ENCODE results near the gene MDH1B.
"Not testable (repeated sequence)": the region's sequence is repeated elsewhere in the genome, so short reads cannot be mapped to it uniquely, and the experiment has no call there.

Gene MDH1B

DNA sequence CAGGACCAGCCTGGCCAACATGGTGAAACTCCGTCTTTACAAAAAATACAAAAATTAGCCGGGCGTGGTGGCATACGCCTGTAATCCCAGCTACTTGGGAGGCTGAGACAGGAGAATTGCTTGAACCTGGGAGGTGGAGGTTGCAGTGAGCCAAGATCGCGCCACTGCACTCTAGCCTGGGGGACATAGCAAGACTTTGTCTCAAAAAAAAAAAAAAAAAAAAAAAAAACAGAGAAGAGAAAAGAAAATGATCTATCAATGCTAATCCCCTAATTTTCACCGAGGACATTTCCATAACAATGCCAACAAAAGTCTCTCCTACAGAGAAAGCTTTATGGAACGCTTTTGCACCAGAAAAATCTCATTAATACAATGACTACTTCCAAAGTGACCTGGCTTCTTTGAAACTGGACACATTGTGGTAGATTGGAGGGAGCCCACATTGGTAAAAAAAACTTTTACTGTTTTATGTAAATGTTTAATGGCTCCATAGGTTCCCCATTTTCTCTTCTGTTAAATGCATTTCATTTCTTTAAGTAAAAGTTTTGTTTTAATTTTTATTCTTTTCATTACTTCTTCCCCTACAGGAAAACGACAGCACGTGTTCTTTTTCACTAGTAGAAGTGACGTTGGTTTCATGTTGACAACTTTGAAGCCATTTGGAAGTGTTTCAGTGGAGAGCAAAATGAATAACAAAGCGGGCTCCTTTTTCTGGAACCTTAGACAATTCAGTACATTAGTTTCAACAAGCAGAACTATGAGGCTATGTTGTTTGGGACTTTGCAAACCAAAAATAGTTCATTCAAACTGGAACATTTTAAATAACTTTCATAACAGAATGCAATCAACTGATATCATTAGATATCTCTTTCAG is 1.2 kb upstream of the MDH1B start:
- no peak for DNase-seq (ENCODE audit: low read depth in 2 of 2)

DNA sequence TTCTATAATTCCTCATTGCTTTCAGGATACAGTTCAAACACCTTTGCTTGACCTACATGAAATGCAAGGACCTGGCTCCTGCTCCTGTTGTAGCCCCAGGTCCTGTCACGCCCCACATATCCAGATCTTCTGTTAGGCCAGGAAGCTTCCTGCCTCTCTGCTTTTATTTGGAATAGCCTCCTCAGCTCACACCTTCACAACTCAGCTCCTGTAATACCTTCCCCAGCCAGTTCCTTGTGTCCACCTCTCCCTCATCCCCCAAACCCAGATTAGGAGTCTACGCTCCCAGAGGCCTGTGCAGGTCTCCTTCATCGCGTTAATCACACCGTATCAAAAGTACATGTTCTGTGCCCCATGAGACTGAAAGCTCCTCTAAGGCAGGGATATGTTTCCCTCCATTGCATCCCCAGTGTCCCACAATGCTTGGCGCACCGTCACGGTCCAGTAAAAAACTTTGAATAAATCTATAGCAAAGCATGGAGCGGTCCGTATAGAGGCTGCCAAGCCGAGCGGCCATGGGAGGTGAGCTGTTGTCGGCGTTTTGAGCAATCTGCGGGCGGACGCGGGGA is 371 bp downstream of the MDH1B start:
- no peak for DNase-seq (ENCODE audit: low read depth in 2 of 2)

DNA sequence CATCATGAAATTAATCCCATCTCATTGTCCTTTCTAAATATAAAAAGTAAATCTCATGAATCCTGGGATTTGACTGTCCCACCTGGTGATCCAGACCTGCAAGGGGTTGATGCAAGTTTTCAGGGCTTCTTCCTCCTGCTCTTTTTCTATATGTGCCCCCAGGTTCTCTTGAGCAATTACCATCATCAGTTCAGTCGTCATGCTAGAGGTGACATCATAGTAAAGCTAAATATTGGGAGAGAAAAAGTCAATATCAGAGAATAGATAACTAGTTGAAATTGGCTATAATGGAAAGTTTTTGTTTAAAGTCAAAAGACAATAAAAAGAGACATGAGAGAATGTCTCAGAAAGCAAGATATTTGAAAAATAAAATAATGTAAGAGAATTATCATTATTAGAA is 8.3 kb downstream of the MDH1B start:
- no peak for DNase-seq (ENCODE audit: low read depth in 2 of 2)

DNA sequence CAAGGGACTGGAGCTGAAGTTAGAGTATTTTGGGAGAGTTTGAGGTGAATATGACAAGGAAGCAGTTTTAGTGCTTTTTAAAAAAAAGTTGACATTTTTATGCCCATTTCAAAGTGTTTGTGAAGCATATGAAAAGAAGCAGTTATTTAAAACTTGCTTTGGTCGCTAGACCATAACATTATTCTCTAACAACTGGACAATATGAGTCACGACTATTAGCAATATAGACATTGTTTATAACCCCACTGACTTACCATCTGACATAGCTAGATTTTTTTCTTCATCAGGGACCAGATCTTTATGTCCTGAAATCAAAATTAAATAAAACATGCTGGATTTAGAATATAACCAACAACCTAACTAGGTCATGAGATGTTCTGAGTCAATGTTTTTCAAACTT is 24.3 kb downstream of the MDH1B start:
- DNase-seq (ENCODE audit: low read depth in 2 of 2) = no peak

DNA sequence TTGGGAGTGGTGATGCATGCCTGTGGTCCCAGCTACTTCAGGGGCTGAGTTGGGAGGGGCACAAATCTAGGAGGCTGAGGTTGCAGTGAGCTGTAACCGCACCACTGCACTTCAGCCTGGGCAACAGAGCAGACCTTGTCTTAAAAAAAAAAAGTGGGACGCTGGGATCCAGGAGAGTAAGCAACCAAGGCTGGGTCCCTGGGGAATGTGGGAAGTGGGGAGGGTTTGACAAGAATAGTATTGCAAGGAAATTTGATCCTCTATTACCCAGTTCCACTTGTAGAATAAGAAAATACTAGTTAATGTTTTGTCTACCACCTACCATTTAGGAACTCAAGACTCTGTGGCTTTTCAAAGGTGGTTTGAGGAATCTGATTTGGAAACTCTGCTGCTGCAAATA is 25.9 kb downstream of the MDH1B start:
- DNase-seq (ENCODE audit: low read depth in 2 of 2) = no peak

DNA sequence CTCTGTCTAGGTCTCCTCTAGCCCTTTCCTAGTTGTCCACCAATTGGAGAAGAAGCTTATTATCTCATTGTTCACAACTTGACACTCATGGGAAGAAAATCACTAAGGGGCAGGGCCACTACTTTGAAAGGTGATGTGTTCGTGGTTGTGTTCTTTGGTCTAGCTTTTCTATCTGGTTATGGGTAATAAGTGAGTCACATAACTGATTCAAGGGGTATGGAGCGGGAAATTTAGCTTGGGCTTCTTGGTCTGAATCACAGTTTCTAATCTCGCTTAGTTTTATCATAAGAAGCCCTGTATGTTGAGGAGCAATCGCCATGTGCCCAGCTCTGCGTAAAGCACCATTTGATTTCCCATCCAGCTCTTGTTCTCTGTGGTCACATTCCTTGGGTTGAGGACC is 28.2 kb downstream of the MDH1B start:
- DNase-seq (ENCODE audit: low read depth in 2 of 2) = no peak

DNA sequence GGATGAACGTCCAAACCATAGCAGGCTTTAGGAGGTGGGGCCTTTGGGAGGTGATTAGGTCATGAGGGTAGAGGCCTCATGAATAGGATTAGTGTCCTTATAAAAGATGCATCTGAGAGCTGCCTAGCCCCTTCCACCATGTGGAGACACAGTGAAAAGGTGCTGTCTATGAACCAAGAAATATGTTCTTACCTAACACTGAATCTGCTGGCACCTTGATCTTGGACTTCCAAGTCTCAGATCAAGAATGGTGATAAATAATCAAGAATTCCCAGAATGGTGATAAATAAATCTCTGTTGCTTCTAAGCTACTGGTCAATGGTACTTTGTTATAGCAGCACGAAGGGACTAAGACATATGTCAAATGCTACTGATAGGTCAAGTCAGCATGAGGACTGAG is 31.8 kb downstream of the MDH1B start:
- no peak for DNase-seq (ENCODE audit: low read depth in 2 of 2)

DNA sequence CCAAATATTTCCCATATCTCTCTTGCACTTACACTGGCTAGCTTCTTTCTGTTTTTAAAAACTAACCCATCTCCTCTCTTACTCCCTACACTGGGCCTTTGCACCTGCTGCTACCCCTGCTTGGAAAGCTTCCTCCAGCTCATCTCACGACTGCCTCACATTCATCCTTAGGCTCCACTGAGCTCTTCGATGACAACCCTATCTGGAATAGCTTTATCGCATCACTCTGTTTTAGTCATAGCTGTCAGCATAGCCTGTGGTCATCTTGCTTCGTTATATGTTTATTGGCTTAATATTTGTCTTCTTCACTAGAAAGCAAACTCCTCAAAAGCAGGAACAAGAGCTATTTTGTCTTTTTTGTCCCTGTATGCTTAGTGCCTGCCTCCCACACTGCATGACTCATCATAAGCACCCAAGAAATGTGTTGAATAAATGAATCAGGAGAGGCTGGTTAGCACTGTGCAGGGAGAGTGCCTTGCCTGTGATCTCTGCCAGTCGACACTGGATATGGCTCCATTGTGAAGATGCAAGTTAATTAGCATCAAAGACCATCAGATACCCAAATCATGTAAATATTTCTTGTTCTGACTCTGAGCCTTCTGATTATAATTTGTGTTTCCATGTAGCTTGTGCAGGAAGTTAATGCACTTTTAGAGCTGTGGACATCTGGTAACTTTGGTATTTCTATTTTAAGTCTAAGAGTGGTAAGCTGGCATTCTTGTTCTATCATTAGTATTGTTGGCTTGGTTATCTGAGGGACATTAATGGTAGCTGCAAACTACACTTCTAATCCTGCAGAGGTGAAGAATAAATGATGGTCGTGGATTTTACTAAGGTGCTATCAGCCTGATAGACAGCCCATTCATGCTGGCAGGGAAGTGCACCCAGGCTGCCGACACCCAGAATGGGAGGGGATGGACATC is 36.6 kb downstream of the MDH1B start:
- DNase-seq (ENCODE audit: low read depth in 2 of 2) = no peak

DNA sequence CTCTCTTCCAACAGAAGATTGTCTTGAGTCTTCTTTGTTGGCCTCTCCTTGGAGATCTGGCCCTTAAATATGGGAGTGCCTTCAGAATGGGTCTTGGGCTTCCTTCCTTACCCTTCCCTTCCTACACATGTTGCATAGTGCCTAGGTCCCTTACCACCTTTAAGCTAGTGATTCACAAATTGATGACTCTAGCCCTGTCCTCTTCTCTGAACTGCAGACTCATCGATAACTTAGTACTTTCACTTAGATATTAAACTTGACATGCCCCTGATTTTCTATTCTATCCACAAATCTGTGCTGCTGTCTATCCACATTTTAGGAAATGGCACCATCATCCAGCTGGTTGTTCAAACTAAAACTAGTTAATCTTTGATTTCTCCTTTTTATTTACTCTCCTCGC is 37.8 kb downstream of the MDH1B start:
- no peak for DNase-seq (ENCODE audit: low read depth in 2 of 2)

DNA sequence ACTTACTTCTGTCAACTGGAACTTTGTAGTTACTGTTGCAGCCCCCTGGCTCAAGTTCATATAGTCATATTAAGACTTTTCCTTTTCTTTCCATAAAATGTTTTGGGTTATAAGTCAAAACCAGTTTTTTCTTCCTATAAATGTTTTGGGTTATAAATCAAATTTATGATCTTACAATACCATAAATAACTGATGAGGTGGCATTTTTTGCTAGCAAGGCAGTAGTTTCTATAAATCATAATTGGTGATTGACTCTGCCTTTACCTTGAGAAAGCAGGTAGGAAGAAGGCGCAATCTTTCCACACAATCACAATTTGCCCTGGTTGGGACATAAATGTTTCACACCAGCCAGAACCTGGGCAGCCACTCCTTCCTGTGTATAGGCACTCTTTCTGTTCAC is 41.8 kb downstream of the MDH1B start:
- DNase-seq (ENCODE audit: low read depth in 2 of 2) = no peak

DNA sequence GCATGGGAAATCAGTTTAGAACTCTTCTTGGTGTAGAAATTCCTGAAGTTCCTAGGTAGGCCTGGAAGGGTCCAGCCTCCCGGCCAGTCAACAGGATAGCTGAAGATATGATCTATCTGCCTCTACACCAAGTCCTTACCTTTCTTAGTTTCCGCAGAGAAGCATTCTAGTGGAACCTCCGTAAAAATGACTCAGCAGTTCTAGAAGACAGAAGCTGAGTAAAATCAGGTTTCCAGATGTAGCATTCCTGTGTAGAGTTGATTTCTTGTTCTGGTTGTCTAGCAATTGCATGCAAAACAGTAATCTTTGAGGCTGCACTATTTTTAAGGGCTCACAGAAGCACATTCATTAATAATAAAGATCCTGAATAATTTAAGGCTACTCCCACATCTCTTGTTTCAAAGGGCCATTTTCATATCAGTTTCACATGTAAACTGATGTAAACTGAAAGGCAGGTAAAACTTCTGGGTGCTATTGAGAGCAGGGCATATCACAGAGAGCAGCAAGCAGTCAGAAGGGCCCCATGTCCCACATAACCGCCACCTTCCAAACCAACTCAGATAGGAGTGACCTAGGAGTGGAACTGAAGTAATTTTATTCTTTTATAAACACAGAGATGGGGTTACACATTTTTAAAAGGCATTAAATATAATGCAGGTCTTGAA is 43.7 kb downstream of the MDH1B start:
- DNase-seq (ENCODE audit: low read depth in 2 of 2) = no peak

DNA sequence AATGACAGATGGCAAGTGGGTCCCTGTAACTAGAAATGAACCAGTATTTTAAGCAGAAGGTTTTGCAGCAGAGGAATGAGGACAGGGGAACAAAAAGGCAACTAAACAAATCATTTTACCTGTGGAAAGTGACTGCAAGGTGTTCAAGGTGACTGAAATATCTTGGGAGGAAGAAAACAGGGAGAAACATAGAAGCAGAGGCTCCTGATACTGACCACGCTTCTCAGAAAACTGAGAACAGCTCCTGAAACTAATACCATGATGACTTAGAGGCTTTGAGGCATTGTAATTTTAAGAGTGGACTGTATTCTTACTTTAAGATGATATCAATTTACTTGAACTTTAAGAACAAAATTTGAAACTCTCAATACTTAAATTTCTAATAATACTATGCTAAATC is 46.8 kb downstream of the MDH1B start, which contains the start of gene DYTN:
Gene DYTN, minus strand, starts transcription at position 101 of the 400 bp plus-strand sequence. CDS start 117 bp downstream, outside the sequence.
- DNase-seq (ENCODE audit: low read depth in 2 of 2) = no peak

DNA sequence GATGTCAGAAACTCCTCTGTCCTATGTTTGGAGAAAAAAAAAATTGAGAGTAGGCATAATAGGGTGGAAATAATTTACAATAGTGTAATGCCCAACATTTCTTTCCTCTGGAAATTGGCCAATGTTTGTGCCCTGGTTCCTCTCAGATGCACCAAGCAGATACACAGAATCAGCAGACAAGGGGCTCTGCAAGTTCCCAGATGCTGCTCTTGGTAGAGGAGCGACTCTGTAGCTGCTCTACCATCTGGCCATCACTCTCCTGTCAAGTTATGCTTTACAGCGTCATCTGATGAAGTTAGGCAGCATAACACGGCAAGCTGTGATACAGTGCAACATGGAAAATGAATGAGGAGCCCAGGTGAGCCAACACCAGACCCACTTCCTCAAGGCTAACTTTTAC is 48.5 kb downstream of the MDH1B start:
- DNase-seq (ENCODE audit: low read depth in 2 of 2) = no peak

DNA sequence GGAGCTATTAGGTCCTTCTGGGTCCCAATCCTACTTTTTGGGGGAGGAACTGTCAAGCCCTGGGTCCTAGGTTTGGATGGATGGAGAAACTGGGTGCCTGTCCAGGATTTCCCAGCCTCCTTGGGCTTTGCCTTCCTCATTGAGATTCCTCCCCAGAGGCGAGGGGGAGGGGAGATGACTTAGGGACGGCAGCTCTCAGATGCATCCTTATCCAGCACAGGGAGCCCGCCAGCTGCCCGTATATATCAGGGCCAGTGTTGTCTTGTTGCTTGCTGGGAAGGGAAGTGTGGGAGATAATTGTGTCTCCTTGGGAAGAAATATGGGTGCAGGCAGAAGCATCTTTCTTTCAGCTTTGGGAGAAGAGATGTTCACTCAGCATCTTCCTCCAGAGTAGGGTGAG is 49.9 kb downstream of the MDH1B start:
- not testable (repeated sequence) for DNase-seq (ENCODE audit: low read depth in 2 of 2)

DNA sequence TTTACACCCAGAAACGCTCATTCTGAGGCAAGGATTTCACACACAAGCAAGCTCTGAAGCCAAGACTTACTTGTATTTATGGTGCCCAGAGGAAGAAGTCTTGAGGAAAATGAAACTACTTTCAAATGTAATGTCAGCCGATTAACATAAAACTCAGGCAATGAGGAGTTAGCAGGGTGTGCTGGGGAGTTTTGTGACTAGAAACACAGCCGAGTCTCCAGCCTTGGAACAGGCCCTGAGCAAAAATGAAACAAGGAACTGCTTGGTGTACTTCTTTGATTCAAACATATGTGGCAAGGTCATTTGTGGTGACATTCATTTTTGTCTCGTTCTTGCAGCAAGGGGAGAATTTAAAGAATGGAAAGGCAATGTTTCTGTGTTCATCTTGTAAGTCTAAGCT is 51.4 kb downstream of the MDH1B start:
- DNase-seq (ENCODE audit: low read depth in 2 of 2) = no peak

DNA sequence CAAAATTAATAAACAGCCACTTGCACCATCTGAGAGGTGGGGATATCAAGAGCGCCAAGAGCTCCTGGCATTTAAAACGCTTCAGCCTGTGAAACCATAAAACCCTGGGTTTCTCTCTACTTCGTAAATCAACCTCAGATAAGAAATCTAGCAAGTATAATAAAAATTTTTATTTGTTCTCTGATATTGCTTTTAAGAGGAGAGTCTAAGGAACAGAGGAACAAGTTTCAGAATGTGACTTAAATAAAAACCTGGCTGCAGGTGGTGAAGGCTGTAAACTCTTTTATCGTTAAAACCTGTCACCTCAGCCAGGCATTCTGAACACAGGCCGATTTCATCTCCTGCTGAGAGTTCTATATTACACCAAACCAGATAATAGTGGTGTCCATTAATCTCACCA is 56.8 kb downstream of the MDH1B start:
- DNase-seq (ENCODE audit: low read depth in 2 of 2) = no peak

DNA sequence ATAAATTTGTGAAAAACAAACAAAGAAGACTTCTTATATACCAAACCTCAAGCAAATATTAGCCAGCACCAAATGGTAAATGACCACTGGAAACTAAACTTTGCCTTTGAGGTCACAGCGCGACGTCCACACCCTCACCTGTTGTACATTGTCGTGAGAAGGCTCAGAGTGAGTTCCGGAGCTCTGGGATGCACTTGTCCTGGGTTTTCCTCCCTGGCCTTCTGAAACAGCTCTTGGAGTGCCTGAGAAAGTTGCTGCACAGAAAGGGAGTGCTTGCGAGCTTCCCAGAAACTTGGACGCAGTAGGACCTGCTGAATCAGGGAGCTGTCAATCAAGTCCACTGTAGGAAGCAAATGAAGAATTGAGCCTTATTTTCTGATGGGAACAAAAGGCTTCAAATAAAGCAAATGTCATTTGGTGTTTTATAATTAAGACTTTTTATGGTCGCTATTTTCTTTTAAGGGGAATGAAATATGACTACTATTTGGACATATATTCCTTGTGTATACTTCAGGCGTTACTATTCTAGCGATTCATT is 57.9 kb downstream of the MDH1B start:
- DNase-seq (ENCODE audit: low read depth in 2 of 2) = no peak

DNA sequence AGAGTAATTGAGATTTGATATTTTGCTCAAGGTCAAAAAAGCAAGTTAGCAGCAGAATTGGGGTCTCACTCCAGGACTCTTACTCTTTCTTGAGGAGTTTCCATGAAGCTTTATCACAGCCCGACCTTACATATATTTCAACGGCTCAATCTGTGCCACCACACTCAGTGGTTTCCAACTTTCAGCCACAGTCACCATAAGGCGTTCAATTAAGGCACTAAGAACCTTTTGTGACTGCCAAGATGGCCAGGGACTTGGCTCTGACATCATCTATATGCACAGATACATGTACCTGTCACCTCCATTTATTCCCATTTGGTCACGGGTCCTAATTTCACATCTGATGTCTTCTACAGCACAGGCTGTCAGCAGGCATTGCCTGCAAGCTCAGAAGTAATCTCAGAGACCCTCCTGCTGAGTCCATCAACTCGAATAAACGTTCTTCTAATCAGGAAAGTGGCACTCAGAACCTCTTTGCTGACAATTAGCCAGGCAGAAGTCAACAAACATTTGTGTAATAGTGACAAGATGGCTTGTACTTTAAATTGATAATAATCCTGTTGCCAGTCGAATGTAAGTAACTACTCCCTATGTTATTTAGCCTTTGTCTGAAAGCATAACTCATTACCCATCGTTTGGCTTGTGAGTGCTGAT is 63.0 kb downstream of the MDH1B start:
- DNase-seq (ENCODE audit: low read depth in 2 of 2) = no peak

DNA sequence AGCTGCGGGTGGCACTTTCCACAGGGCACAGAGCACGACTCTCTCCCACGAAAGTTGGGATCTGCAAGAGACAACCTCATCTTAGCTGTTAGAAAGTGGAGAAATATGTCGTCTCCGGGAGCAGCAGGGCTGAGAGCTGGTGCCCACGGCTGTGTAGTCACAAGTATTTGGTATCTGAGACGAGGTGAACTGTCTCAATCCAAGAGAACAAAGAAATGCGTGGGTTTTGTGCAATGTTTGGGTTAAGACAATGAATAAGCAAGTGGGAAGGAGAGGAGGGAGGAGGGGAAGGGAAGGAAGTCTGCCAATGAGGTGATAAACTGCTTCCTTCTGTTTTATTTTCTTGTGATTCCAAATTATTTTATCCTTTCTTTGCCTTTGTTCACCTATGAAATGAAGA is 65.0 kb downstream of the MDH1B start:
- no peak for DNase-seq (ENCODE audit: low read depth in 2 of 2)

DNA sequence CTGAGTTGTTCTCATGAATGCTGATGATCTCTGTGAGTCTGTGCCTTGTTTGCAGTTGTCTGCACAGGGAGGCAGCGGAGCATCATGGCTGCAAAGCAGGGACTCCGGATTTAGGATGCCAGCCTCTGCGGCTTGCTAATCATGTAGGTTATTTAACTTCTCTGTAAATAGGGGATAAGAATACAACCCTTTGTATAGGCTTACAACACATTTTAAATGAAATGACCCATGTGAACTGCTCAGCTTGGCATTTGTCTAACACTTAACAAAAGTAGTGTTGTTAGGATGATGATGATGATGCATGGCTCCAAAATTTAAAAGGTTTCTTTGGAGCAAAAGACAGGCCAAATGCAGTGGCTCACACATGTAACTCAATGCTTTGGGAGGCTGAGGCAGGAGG is 66.3 kb downstream of the MDH1B start:
- no peak for DNase-seq (ENCODE audit: low read depth in 2 of 2)

DNA sequence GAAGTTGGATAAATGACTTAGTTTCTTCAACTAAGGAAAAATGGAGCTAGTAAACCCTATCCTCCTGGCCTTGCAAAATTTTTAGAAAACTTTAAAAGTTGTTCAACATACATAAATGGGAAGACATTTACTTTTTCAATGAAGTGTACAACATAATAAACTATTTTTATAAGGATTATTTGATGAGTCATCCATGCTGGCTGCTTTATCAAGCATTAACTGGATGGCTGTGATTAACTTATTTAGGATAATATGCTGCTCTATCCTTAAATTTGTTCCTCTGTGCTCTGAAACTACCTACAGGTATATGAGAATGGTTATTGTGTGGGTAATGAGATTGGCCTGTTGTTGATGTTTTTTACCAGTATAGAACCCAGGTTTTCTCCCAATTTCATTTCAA is 68.2 kb downstream of the MDH1B start:
- no peak for DNase-seq (ENCODE audit: low read depth in 2 of 2)

Data from stimulated activated CD8-positive, alpha-beta memory T cell treated with anti-CD3 and anti-CD28 coated beads, Interleukin-2, amount 100 ng/mL, for 48 hours (primary cell).